SU-DHL-6 (cell line): ENCODE measurements around the gene EML1.

Experiments used
- H2AFZ ChIP-seq: fragments of 200-600 bp; sonication (generic); 2 replicates; pipeline ENCODE4 v1.6.1; 2014; ENCODE audit warnings: low read depth, mild to moderate bottlenecking, moderate library complexity, mixed read lengths, antibody characterized with exemption, low read length; ENCODE audit not compliant: severe bottlenecking
- H3F3A ChIP-seq: fragments of 200-600 bp; shearing (Covaris generic); 2 replicates; pipeline ENCODE4 v1.6.0; 2016; ENCODE audit warnings: antibody characterized with exemption, mild to moderate bottlenecking; ENCODE audit not compliant: insufficient read depth
- H3K27ac ChIP-seq: fragments of 200-600 bp; sonication (generic); 2 replicates; pipeline ENCODE4 v1.5.1; 2016; ENCODE audit warnings: low read depth, mild to moderate bottlenecking, low read length, moderate library complexity, mixed read lengths
- H3K27me3 ChIP-seq: fragments of 200-600 bp; sonication (generic), shearing (Covaris generic); 2 replicates; pipeline ENCODE4 v1.6.0; 2014; ENCODE audit warnings: mild to moderate bottlenecking, low read length
- H3K36me3 ChIP-seq: fragments of 200-600 bp; sonication (generic); 2 replicates; pipeline ENCODE4 v1.6.1; 2014; ENCODE audit warnings: mild to moderate bottlenecking, low read length, mixed read lengths
- H3K4me2 ChIP-seq: fragments of 300-600, 200-600 bp; shearing (Covaris generic), sonication (generic); 2 replicates; pipeline ENCODE4 v1.6.0; 2014; ENCODE audit warnings: low read length, low read depth, mild to moderate bottlenecking; ENCODE audit not compliant: poor library complexity, severe bottlenecking
- H3K4me3 ChIP-seq: fragments of 200-600 bp; sonication (generic); 2 replicates; pipeline ENCODE4 v1.5.1; 2014; ENCODE audit warnings: antibody characterized with exemption, low read length, mild to moderate bottlenecking, mixed read lengths; ENCODE audit not compliant: insufficient read depth, poor library complexity, severe bottlenecking
- H3K79me2 ChIP-seq: fragments of 200-600 bp; sonication (generic); 2 replicates; pipeline ENCODE4 v1.6.1; 2014; ENCODE audit warnings: mild to moderate bottlenecking, low read length, moderate library complexity; ENCODE audit not compliant: insufficient read depth
- H3K9ac ChIP-seq: fragments of 200-600 bp; sonication (generic); 2 replicates; pipeline ENCODE4 v1.7.0; 2014; ENCODE audit warnings: mild to moderate bottlenecking, low read length
- H3K9me2 ChIP-seq: fragments of 200-600 bp; sonication (generic); replicated peaks from 2 replicates; pipeline ENCODE4 v1.6.1; 2014; ENCODE audit warnings: low read length; ENCODE audit not compliant: insufficient read depth
- H3K9me3 ChIP-seq: fragments of 200-600 bp; sonication (generic); 2 replicates; pipeline ENCODE4 v1.6.1; 2014; ENCODE audit warnings: low read length, mixed read lengths; ENCODE audit not compliant: insufficient read depth
- H4K20me1 ChIP-seq: fragments of 200-600 bp; sonication (generic); 2 replicates; pipeline ENCODE4 v1.6.1; 2014; ENCODE audit warnings: low read depth, mild to moderate bottlenecking, antibody characterized with exemption, low read length, moderate library complexity, mixed read lengths
- EZH2phosphoT487 ChIP-seq: fragments of 200-600 bp; sonication (generic), shearing (Covaris generic); conservative IDR thresholded peaks from 2 replicates; pipeline ENCODE4 v1.6.1; 2018; ENCODE audit warnings: mild to moderate bottlenecking, antibody characterized with exemption, low read length, moderate library complexity, mixed read lengths
- TF ChIP-seq, protein P1 (sequence below): fragments of 200-600 bp; sonication (generic); IDR thresholded peaks from one replicate; pipeline ENCODE4 v1.5.1; 2017; ENCODE audit warnings: antibody characterized with exemption, mild to moderate bottlenecking, low read length, moderate library complexity; ENCODE audit not compliant: insufficient read depth, poor library complexity, severe bottlenecking

The EML1 gene

DNA sequence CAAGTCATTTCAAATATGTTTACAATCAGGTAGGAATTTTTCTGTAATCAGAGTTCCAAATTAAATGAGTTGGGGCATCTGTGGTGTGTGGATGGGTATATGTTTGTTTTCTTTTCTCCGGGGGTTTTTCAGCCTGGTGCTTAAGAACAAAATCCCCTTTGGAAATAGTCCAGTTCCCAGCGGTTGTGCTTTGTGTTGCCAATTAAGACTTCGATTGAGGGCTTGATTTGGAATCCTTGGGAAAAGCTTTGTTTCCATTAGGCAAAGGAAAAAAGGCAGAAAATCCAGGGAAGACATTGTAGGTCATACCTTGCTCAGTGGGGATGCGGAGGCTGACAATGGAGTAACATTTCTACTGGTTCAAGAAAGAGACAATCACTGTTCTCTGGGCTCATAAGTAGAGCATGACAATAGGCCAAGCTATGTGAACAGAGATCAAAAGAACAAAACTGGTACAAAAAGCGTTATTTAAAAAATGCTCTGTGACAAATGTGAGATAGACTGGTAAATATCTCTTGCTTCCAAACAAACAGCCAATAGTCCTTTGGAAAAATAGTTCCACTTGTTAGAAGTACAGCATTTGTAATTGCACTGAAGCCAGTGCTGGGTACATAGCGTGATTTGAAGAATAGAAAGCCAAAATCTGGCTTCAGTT, 79.7 kb downstream of the EML1 start:
- Histone ChIP-seq H3K9me3 (no peaks in the 10 kb centered on the region), H3K9ac (no peak overlapping the region), H2AFZ (no peak overlapping the region), H4K20me1 (no peaks in the 10 kb centered on the region), H3K27me3 (no peaks in the 10 kb centered on the region), H3K9me2 (no peaks in the 10 kb centered on the region), H3K27ac (no peak overlapping the region), H3K36me3 (no peaks in the 10 kb centered on the region), H3K4me2 (no peak overlapping the region), H3K4me3 (no peak overlapping the region), H3F3A (no peaks in the 10 kb centered on the region), H3K79me2 (no peaks in the 10 kb centered on the region)
- TF ChIP-seq, protein P1, sequence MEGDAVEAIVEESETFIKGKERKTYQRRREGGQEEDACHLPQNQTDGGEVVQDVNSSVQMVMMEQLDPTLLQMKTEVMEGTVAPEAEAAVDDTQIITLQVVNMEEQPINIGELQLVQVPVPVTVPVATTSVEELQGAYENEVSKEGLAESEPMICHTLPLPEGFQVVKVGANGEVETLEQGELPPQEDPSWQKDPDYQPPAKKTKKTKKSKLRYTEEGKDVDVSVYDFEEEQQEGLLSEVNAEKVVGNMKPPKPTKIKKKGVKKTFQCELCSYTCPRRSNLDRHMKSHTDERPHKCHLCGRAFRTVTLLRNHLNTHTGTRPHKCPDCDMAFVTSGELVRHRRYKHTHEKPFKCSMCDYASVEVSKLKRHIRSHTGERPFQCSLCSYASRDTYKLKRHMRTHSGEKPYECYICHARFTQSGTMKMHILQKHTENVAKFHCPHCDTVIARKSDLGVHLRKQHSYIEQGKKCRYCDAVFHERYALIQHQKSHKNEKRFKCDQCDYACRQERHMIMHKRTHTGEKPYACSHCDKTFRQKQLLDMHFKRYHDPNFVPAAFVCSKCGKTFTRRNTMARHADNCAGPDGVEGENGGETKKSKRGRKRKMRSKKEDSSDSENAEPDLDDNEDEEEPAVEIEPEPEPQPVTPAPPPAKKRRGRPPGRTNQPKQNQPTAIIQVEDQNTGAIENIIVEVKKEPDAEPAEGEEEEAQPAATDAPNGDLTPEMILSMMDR = no peak
- no peak for TF ChIP-seq EZH2phosphoT487

- no peak for TF ChIP-seq EZH2phosphoT487
- TF ChIP-seq, protein P1 = no peak
- H3K27ac ChIP-seq = no peak overlapping the region
- no peaks in the 10 kb centered on the region for H3F3A ChIP-seq
- no peak overlapping the region for H3K9ac ChIP-seq
- H3K27me3 ChIP-seq = no peaks in the 10 kb centered on the region
- H2AFZ ChIP-seq = no peak overlapping the region
- H3K4me2 ChIP-seq = no peak overlapping the region
- no peaks in the 10 kb centered on the region for H3K9me2 ChIP-seq
- no peaks in the 10 kb centered on the region for H4K20me1 ChIP-seq
- no peaks in the 10 kb centered on the region for H3K79me2 ChIP-seq
- no peaks in the 10 kb centered on the region for H3K9me3 ChIP-seq
- H3K4me3 ChIP-seq = no peak overlapping the region
- no peaks in the 10 kb centered on the region for H3K36me3 ChIP-seq
Observed at GRCh38 chr14:99873653-99874052, 80.4 kb downstream of the EML1 start.

- Histone ChIP-seq H3K36me3 (no peaks in the 10 kb centered on the region), H3K4me2 (no peak overlapping the region), H3K9me3 (no peaks in the 10 kb centered on the region), H2AFZ (no peak overlapping the region), H3K9me2 (no peaks in the 10 kb centered on the region), H3K79me2 (no peaks in the 10 kb centered on the region), H4K20me1 (no peaks in the 10 kb centered on the region), H3K4me3 (no peak overlapping the region), H3K27ac (no peak overlapping the region), H3K27me3 (no peaks in the 10 kb centered on the region), H3K9ac (no peak overlapping the region), H3F3A (no peaks in the 10 kb centered on the region)
- no peak for TF ChIP-seq EZH2phosphoT487
- TF ChIP-seq, protein P1 = no peak
Observed at GRCh38 chr14:99874306-99874705, 81.1 kb downstream of the EML1 start.
